HL-60/S4 treated with retinoic acid at 250 ng/mL for 4 days and 3 days (cell line): Measurements from ENCODE around the gene NUP43.
"Not testable (repeated sequence)": the region's sequence is repeated elsewhere in the genome, so short reads cannot be mapped to it uniquely, and the experiment has no call there.

Source experiments
- in situ Hi-C: fragments of 300-500 bp; cut with MboI; formaldehyde crosslinking; loops from 2 replicates; pipeline ENCODE4 v1.7.0; 2022; ENCODE audit warnings: low sequenced_read_pairs

Gene NUP43

GRCh38 chr6:149749594-149750135, 3.3 kb upstream of the NUP43 start, which contains the start of gene PCMT1:
PCMT1 (plus strand) TSS chr6:149749741; CDS start chr6:149749902, 161 bp downstream.
- in situ Hi-C loops, result no loop called here

- in situ Hi-C loops, result not testable (repeated sequence)
These were observed 2.8 kb upstream of the NUP43 start for GRCh38 chr6:149749082-149749593.

- in situ Hi-C loops, result not testable (repeated sequence)
These were observed 1.1 kb downstream of the NUP43 start for GRCh38 chr6:149745252-149745651.

- in situ Hi-C loops, result no loop called here
These were observed 11.4 kb downstream of the NUP43 start for GRCh38 chr6:149734915-149735314.

GRCh38 chr6:149733089-149733720, 13.1 kb downstream of the NUP43 start:
- in situ Hi-C loops, result no loop called here

- in situ Hi-C loops, result loop anchor here (10.0 kb wide), 1 partner anchor 195 kb away; the partner anchor contains the start of gene RAET1G
These were observed 16.5 kb downstream of the NUP43 start for GRCh38 chr6:149729824-149730223.

- in situ Hi-C loops, result loop anchor here (10.0 kb wide), 1 partner anchor 196 kb away; the partner anchor contains the start of gene RAET1G
These were observed 17.7 kb downstream of the NUP43 start for GRCh38 chr6:149728499-149729234.

GRCh38 chr6:149727793-149728498, 18.4 kb downstream of the NUP43 start:
- in situ Hi-C loops, result loop anchor here (10.0 kb wide), 1 partner anchor 197 kb away; the partner anchor contains the start of gene RAET1G

GRCh38 chr6:149725785-149726184, 20.5 kb downstream of the NUP43 start:
- in situ Hi-C loops, result loop anchor here (10.0 kb wide), 1 partner anchor 199 kb away; the partner anchor contains the start of gene RAET1G

- in situ Hi-C loops, result loop anchor here (10.0 kb wide), 1 partner anchor 201 kb away; the partner anchor contains the start of gene RAET1G
These were observed 22.4 kb downstream of the NUP43 start for GRCh38 chr6:149723771-149724417.

- in situ Hi-C loops, result loop anchor here (10.0 kb wide), 1 partner anchor 202 kb away; the partner anchor contains the start of gene RAET1G
These were observed 23.1 kb downstream of the NUP43 start for GRCh38 chr6:149723262-149723661.

- in situ Hi-C loops, result no loop called here
These were observed 26.8 kb downstream of the NUP43 start for GRCh38 chr6:149719531-149719930.

GRCh38 chr6:149717588-149718458, 28.5 kb downstream of the NUP43 start, which contains the start of gene LATS1:
LATS1 (minus strand) TSS chr6:149718101; CDS start chr6:149702126, 15,975 bp downstream.
- in situ Hi-C loops, result no loop called here

- in situ Hi-C loops, result no loop called here
These were observed 29.1 kb downstream of the NUP43 start for GRCh38 chr6:149717255-149717587.

GRCh38 chr6:149716181-149716963, 30.0 kb downstream of the NUP43 start:
- in situ Hi-C loops, result no loop called here

GRCh38 chr6:149714442-149714841, 31.9 kb downstream of the NUP43 start:
- in situ Hi-C loops, result no loop called here

GRCh38 chr6:149711711-149712110, 34.6 kb downstream of the NUP43 start:
- in situ Hi-C loops, result no loop called here

GRCh38 chr6:149701714-149702113, 44.6 kb downstream of the NUP43 start:
- in situ Hi-C loops, result no loop called here
